A549 (cell line): ENCODE data around the gene ALDH16A1. TPM values are rescaled to one million over a fixed set of nuclear protein-coding genes. Genes with fewer than 3 reads are reported as not detected.

Experiments
- ATAC-seq, 2 experiments: fragments of 200-7000 bp in 1 of 2; fragments of >200 bp in 1 of 2; cut with Nextera tagmentation in 1 of 2; cut with Tn5 transposase in 1 of 2; 3 replicates each; pipeline versions ENCODE4 v1.8.0 to v1.9.1; 2018 to 2020; ENCODE audit warnings: mild to moderate bottlenecking in 1 of 2, moderate library complexity in 1 of 2
- CTCF ChIA-PET: fragments of 300-600 bp; sonication (Branson Sonifier 250); formaldehyde crosslinking; extraction: SDS; loops from one replicate; lab custom pipeline; 2021; ENCODE audit warnings: antibody characterized with exemption, inconsistent platforms; lab: Yijun Ruan, JAX
- POLR2A ChIA-PET: fragments of 350-600 bp; formaldehyde crosslinking; extraction: SDS; loops from one replicate; lab custom pipeline; 2021; ENCODE audit warnings: antibody characterized with exemption, inconsistent platforms; lab: Yijun Ruan, JAX
- DNase-seq, 2 experiments: peaks; one replicate each; pipeline versions ENCODE4 v3.0.0 to v3.0.0-alpha.2; 2011 to 2016; ENCODE audit warnings: low read depth in 1 of 2, low spot score in 1 of 2
- FAIRE-seq: peaks from 2 replicates; lab custom pipeline; 2011; peaks lifted over from hg19 to GRCh38; lab: Jason Lieb, UNC
- H3K27ac ChIP-seq, 2 experiments: fragments of >200 bp; sonication (Bioruptor Twin); formaldehyde crosslinking; 3 replicates each; pipeline ENCODE4 v1.5.1; 2016 to 2017
- H3K4me1 ChIP-seq: fragments of >200 bp; sonication (Bioruptor Twin); formaldehyde crosslinking; 3 replicates; pipeline ENCODE4 v1.6.1; 2016
- H3K4me2 ChIP-seq: fragments of >200 bp; sonication (Bioruptor Twin); formaldehyde crosslinking; 3 replicates; pipeline ENCODE4 v1.6.1; 2016
- H3K4me3 ChIP-seq: fragments of >200 bp; sonication (Bioruptor Twin); formaldehyde crosslinking; 3 replicates; pipeline ENCODE4 v1.5.1; 2016
- H3K9me3 ChIP-seq: fragments of >200 bp; sonication (Bioruptor Twin); formaldehyde crosslinking; 3 replicates; pipeline ENCODE4 v1.6.1; 2016
- CEBPB ChIP-seq, 2 experiments: fragments of >200 bp in 1 of 2; sonication (Bioruptor Twin) in 1 of 2; formaldehyde crosslinking in 1 of 2; IDR thresholded peaks; 2 replicates each; pipeline ENCODE4 v1.6.1; 2012 to 2016
- EHF ChIP-seq: fragments of 250-450 bp; sonication (Bioruptor Pico); IDR thresholded peaks from 2 replicates; pipeline ENCODE4 v1.5.0; 2020; ENCODE audit warnings: mild to moderate bottlenecking
- JUN ChIP-seq, 2 experiments: fragments of >200 bp; sonication (Bioruptor Twin); formaldehyde crosslinking; IDR thresholded peaks; 2 replicates in 1 of 2; 3 replicates in 1 of 2; pipeline ENCODE4 v1.6.1; 2016 to 2017
- KDM1A ChIP-seq: fragments of 200-600 bp; sonication (generic); IDR thresholded peaks from 2 replicates; pipeline ENCODE4 v1.6.1; 2016; ENCODE audit warnings: low read depth, mild to moderate bottlenecking
- MAFK ChIP-seq: fragments of 450-650 bp; IDR thresholded peaks from 2 replicates; pipeline ENCODE4 v1.6.1; 2014; ENCODE audit not compliant: partially characterized antibody
- MYC ChIP-seq: IDR thresholded peaks from 2 replicates; pipeline ENCODE4 v1.6.1; 2012; ENCODE audit warnings: mild to moderate bottlenecking, inconsistent platforms, low read length, improper control_type of control experiment, borderline replicate concordance
- NFE2L2 ChIP-seq: fragments of 150-350 bp; conservative IDR thresholded peaks from 2 replicates; pipeline ENCODE4 v1.6.1; 2014; ENCODE audit warnings: low read length
- WGBS: methylation state at CpG from one replicate; pipeline ENCODE4 v1.1.6; 2017; ENCODE audit errors: missing lambda C conversion rate; 5-methylcytosine and 5-hydroxymethylcytosine counted together
- polyA plus RNA-seq, 4 experiments: library from polyadenylated mRNA; depleted of rRNA in 3 of 4; stranded (reverse); fragments of >200 nt; fragmentation: RNase III in 1 of 4; extraction: RNeasy Plus Mini Kit Qiagen cat#74134 plus additional on column Dnase treatment in 1 of 4; gene quantifications; 2 replicates in 3 of 4; 3 replicates in 1 of 4; pipeline ENCODE4 v1.2.3, GENCODE V29; 2011 to 2017
- TF ChIP-seq, protein P1 (sequence below): fragments of >200 bp; sonication (Bioruptor Twin); formaldehyde crosslinking; IDR thresholded peaks from 3 replicates; pipeline ENCODE4 v1.5.1; 2016
- TF ChIP-seq, protein P2 (sequence below): fragments of 150-350 bp; IDR thresholded peaks from 2 replicates; pipeline ENCODE4 v1.6.1; 2014; ENCODE audit warnings: low read depth, mild to moderate bottlenecking, low read length
- TF ChIP-seq, protein P3 (sequence below): fragments of >200 bp; sonication (Bioruptor Twin); formaldehyde crosslinking; IDR thresholded peaks from 3 replicates; pipeline ENCODE4 v1.6.1; 2016

The ALDH16A1 gene
- polyA plus RNA-seq, 2 of the 4 experiments (the other 2 are of a cell fraction) = 10.2 to 23.0 TPM

DNA sequence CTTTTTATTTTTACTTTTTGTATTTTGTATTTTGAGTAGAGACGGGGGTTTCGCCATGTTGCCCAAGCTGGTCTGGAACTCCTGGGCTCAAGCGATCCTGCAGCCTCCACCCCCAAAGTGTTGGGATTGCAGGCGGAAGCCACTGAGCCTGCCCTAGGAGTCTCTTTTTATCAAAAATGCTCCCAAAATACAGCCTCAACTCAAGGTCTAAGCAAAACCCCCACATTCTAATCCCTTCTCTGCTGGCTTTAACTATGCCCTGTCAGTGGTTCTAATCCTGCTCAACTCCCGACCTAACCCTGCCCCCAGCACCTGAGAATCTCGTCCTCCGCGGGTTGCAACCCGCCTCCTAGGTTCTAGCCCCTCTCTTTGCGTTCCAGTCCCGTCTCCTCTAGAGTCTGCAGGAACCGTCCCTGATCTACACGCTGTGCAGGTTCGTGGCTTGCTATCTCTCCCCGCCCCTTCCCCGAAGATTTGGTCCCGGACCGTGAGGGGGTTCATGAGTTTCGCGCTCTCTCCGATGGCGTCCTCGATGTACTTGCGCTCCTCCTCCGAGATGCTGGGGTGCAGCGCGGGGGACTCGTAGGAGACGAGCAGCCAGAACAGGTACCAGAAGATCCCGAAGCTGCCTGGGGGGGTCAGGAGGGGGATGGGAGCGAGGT is 19.7 kb upstream of the ALDH16A1 start:
- TF ChIP-seq JUN (IDR thresholded peaks at IDR 0.05) (no peak), MYC (no peak)
- TF ChIP-seq, protein P1, sequence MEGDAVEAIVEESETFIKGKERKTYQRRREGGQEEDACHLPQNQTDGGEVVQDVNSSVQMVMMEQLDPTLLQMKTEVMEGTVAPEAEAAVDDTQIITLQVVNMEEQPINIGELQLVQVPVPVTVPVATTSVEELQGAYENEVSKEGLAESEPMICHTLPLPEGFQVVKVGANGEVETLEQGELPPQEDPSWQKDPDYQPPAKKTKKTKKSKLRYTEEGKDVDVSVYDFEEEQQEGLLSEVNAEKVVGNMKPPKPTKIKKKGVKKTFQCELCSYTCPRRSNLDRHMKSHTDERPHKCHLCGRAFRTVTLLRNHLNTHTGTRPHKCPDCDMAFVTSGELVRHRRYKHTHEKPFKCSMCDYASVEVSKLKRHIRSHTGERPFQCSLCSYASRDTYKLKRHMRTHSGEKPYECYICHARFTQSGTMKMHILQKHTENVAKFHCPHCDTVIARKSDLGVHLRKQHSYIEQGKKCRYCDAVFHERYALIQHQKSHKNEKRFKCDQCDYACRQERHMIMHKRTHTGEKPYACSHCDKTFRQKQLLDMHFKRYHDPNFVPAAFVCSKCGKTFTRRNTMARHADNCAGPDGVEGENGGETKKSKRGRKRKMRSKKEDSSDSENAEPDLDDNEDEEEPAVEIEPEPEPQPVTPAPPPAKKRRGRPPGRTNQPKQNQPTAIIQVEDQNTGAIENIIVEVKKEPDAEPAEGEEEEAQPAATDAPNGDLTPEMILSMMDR = no peak
- 68% methylated on average over 30 of the region's 31 CpGs for WGBS
- Histone ChIP-seq H3K4me1 (peaks cover 3% of the 10 kb centered on the region; the same call in 2 of the 3 replicates), H3K4me2 (no peak overlapping the region), H3K27ac (no peak overlapping the region), H3K9me3 (no peaks in the 10 kb centered on the region; the same call in 2 of the 3 replicates), H3K4me3 (no peak overlapping the region)
- no peak for ATAC-seq
- no peak for FAIRE-seq
- POLR2A ChIA-PET = interaction anchor here (0.6 kb wide), 1 partner anchor 9 kb away, joined by 6 read pairs; no protein-coding TSS in a partner anchor
- CTCF ChIA-PET = interaction anchor here (1.0 to 4.2 kb wide), 7 partner anchors 8 to 42 kb away, joined by 3 to 30 read pairs (median 4); partner anchors contain the start of gene GFY
- no peak for DNase-seq

DNA sequence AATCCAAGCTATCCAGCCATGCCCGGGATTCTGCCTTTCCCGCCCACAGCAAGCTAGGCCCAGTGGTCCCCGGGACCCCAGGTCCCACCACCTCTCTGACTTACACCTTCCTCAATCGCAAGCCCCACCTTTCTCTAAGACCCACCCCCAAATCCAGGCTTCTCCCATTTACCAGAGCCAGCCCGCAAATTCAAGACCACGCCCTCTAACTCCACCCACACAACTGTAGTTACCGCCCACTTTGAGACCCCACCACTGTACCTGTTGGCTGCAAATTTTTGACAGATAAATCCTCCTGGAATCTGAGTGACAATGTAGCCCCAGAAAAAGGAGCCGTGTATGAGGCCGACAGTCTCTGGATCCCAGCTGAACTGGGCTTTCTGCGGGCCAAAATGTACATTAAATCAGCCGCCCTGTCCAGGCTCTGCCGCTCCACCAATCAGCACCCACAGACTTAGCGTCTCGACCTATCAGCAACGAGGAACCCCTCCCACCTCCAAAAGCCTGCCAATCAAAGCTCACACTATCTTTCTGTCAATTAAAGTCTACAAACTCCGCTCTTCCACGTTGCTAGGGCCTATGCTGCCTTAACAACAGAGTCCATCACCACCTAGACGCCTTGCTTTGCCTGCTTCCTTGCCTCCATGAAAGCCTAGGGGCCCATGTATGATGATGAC is 18.0 kb upstream of the ALDH16A1 start:
- H3K4me2 ChIP-seq = no peak overlapping the region
- CTCF ChIA-PET = interaction anchor here (0.6 to 4.2 kb wide), 7 partner anchors 10 to 209 kb away, joined by 3 to 30 read pairs (median 11); no protein-coding TSS in a partner anchor
- H3K9me3 ChIP-seq = no peaks in the 10 kb centered on the region; the same call in 2 of the 3 replicates
- TF ChIP-seq EHF (CRISPR knock-in tag) (no peak), NFE2L2 (no peak), MAFK (no peak), KDM1A (no peak), JUN (IDR thresholded peaks at IDR 0.05) (no peak), CEBPB (IDR thresholded peaks at IDR 0.05) (no peak), MYC (no peak)
- TF ChIP-seq, protein P2, sequence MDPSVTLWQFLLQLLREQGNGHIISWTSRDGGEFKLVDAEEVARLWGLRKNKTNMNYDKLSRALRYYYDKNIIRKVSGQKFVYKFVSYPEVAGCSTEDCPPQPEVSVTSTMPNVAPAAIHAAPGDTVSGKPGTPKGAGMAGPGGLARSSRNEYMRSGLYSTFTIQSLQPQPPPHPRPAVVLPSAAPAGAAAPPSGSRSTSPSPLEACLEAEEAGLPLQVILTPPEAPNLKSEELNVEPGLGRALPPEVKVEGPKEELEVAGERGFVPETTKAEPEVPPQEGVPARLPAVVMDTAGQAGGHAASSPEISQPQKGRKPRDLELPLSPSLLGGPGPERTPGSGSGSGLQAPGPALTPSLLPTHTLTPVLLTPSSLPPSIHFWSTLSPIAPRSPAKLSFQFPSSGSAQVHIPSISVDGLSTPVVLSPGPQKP = no peak
- no peak overlapping the region for H3K4me3 ChIP-seq
- FAIRE-seq (no peak), ATAC-seq (peak; percentile 4 to 55; a peak in 3 of 6 replicates), DNase-seq (peak; percentile 59 to 71)
- H3K4me1 ChIP-seq = peaks cover 3% of the 10 kb centered on the region; the same call in 2 of the 3 replicates
- no peak overlapping the region for H3K27ac ChIP-seq
- POLR2A ChIA-PET = interaction anchor here (1.7 kb wide), 1 partner anchor 17 kb away, joined by 6 read pairs; the partner anchor contains the start of gene PIH1D1
- 80% methylated on average over 18 of the region's 18 CpGs for WGBS

DNA sequence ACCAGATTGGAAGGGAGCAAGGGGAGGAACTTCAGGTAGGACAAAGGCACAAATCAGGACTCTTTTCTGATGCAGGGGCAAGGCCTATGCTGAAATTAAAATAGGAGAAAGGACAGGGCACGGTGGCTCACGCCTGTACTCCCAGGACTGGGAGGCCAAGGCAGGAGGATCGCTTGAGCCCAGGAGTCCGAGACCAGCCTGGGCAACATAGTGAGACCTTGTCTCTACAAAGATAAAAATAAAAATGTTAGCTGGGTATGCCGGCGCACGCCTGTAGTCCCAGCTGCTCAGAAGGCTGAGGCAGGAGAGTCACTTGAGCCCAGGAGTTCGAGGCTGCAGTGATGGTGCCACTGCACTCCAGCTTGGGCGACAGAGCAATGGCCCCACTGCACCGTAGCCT is 17.4 kb upstream of the ALDH16A1 start:
- H3K27ac ChIP-seq = no peak overlapping the region
- no peak for TF ChIP-seq EHF (CRISPR knock-in tag)
- TF ChIP-seq, protein P3, sequence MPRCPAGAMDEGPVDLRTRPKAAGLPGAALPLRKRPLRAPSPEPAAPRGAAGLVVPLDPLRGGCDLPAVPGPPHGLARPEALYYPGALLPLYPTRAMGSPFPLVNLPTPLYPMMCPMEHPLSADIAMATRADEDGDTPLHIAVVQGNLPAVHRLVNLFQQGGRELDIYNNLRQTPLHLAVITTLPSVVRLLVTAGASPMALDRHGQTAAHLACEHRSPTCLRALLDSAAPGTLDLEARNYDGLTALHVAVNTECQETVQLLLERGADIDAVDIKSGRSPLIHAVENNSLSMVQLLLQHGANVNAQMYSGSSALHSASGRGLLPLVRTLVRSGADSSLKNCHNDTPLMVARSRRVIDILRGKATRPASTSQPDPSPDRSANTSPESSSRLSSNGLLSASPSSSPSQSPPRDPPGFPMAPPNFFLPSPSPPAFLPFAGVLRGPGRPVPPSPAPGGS = no peak
- TF ChIP-seq, all 56 proteins: peak for 0
- ChIA-PET CTCF (interaction anchor here (1.0 to 4.2 kb wide), 11 partner anchors 9 to 210 kb away, joined by 3 to 30 read pairs (median 4); partner anchors contain the start of gene GFY), POLR2A (interaction anchor here (1.1 to 1.7 kb wide), 2 partner anchors 16 to 18 kb away, joined by 3 to 6 read pairs; partner anchors contain the start of genes ALDH16A1 and PIH1D1)
- Histone ChIP-seq H3K9me3 (no peaks in the 10 kb centered on the region; the same call in 2 of the 3 replicates), H3K4me2 (no peak overlapping the region), H3K4me1 (peaks cover 5% of the 10 kb centered on the region; the same call in 2 of the 3 replicates), H3K4me3 (no peak overlapping the region)
- FAIRE-seq = no peak
- ATAC-seq = no peak
- 87% methylated on average over 10 of the region's 10 CpGs for WGBS
- DNase-seq = no peak
